OCI-LY7 (cell line): Measurements from ENCODE around the gene KRT3. TPM values are rescaled to one million over a fixed set of nuclear protein-coding genes. Genes with fewer than 3 reads are reported as not detected.

ENCODE experiments used
- BruUV-seq: library from RNA; stranded (reverse); fragments of 400-500 nt; replicated peaks from 2 replicates; lab custom pipeline; 2021; lab: Mats Ljungman, UMichigan
- CTCF ChIA-PET: fragments of 300-600 bp; sonication (Branson Sonifier 250); formaldehyde crosslinking; loops from one replicate; lab custom pipeline; 2022; ENCODE audit warnings: antibody characterized with exemption; ENCODE audit not compliant: unreplicated experiment; lab: Charles Lee
- POLR2A ChIA-PET: fragments of 300-600 bp; sonication (Branson Sonifier 250); formaldehyde crosslinking; loops from one replicate; lab custom pipeline; 2022; ENCODE audit warnings: antibody characterized with exemption; lab: Charles Lee
- DNase-seq: peaks from one replicate; pipeline ENCODE4 v3.0.0-alpha.2; 2015; ENCODE audit warnings: low spot score
- H2AFZ ChIP-seq: fragments of 200-600 bp; sonication (generic), shearing (Covaris generic); 2 replicates; pipeline ENCODE4 v1.6.1; 2014; ENCODE audit warnings: mild to moderate bottlenecking, antibody characterized with exemption, low read length, moderate library complexity
- H3K27ac ChIP-seq: fragments of 200-600 bp; sonication (generic); 2 replicates; pipeline ENCODE4 v1.5.1; 2014; ENCODE audit warnings: mixed run types, low read depth, mild to moderate bottlenecking, moderate library complexity, low read length, inconsistent platforms; ENCODE audit not compliant: poor library complexity, severe bottlenecking
- H3K36me3 ChIP-seq: fragments of 200-600 bp; sonication (generic); 2 replicates; pipeline ENCODE4 v1.6.1; 2014; ENCODE audit warnings: mild to moderate bottlenecking, antibody characterized with exemption, low read length, moderate library complexity, mixed read lengths; ENCODE audit not compliant: insufficient read depth
- H3K4me1 ChIP-seq: fragments of 200-600 bp; sonication (generic); 2 replicates; pipeline ENCODE4 v1.5.1; 2014; ENCODE audit warnings: mild to moderate bottlenecking, low read length; ENCODE audit not compliant: insufficient read depth, poor library complexity, severe bottlenecking
- H3K4me2 ChIP-seq: fragments of 200-600 bp; sonication (generic); 2 replicates; pipeline ENCODE4 v1.6.1; 2014; ENCODE audit warnings: mild to moderate bottlenecking, low read length
- H3K4me3 ChIP-seq: fragments of 200-600 bp; sonication (generic); 2 replicates; pipeline ENCODE4 v1.5.1; 2014; ENCODE audit warnings: mild to moderate bottlenecking, low read depth, low read length; ENCODE audit not compliant: poor library complexity, severe bottlenecking
- H3K79me2 ChIP-seq: fragments of 200-600 bp; sonication (generic); 2 replicates; pipeline ENCODE4 v1.6.1; 2016; ENCODE audit warnings: low read depth, mild to moderate bottlenecking, low read length, moderate library complexity, mixed read lengths; ENCODE audit not compliant: insufficient read depth
- H3K9me2 ChIP-seq: fragments of 200-600 bp; sonication (generic); 2 replicates; pipeline ENCODE4 v1.6.1; 2016; ENCODE audit warnings: mild to moderate bottlenecking, low read length, mixed read lengths; ENCODE audit not compliant: insufficient read depth
- H3K9me3 ChIP-seq: fragments of 200-600 bp; sonication (generic); 2 replicates; pipeline ENCODE4 v1.6.1; 2014; ENCODE audit warnings: mild to moderate bottlenecking, mixed run types, low read length, mixed read lengths
- H4K20me1 ChIP-seq: fragments of 200-600 bp; sonication (generic); 2 replicates; pipeline ENCODE4 v1.6.1; 2014; ENCODE audit warnings: mild to moderate bottlenecking, antibody characterized with exemption, low read length, moderate library complexity, mixed read lengths; ENCODE audit not compliant: insufficient read depth
- EZH2phosphoT487 ChIP-seq: fragments of 200-600 bp; sonication (generic); IDR thresholded peaks from 2 replicates; pipeline ENCODE4 v1.6.1; 2018; ENCODE audit warnings: low read depth, borderline replicate concordance, mild to moderate bottlenecking, mixed run types, antibody characterized with exemption, low read length, moderate library complexity, mixed read lengths
- intact Hi-C: fragments of 100-400 bp; cut with micrococcal nuclease; formaldehyde crosslinking; loops from one replicate; pipeline ENCODE4 v1.10.0; 2022; ENCODE audit not compliant: unreplicated experiment
- total RNA-seq, 2 experiments: library from RNA; depleted of rRNA in 1 of 2; stranded (reverse); fragments of >200 nt in 1 of 2; shearing (Covaris generic) in 1 of 2; gene quantifications; 2 replicates each; pipeline ENCODE4 v1.2.3, GENCODE V29; 2014 to 2022
- TF ChIP-seq, protein P1 (sequence below): fragments of 200-600 bp; sonication (generic); conservative IDR thresholded peaks from 2 replicates; pipeline ENCODE4 v1.5.1; 2014; ENCODE audit warnings: mild to moderate bottlenecking, antibody characterized with exemption, low read length, moderate library complexity, mixed read lengths

KRT3 gene
- total RNA-seq, 2 experiments from 2014 or later: not detected

DNA sequence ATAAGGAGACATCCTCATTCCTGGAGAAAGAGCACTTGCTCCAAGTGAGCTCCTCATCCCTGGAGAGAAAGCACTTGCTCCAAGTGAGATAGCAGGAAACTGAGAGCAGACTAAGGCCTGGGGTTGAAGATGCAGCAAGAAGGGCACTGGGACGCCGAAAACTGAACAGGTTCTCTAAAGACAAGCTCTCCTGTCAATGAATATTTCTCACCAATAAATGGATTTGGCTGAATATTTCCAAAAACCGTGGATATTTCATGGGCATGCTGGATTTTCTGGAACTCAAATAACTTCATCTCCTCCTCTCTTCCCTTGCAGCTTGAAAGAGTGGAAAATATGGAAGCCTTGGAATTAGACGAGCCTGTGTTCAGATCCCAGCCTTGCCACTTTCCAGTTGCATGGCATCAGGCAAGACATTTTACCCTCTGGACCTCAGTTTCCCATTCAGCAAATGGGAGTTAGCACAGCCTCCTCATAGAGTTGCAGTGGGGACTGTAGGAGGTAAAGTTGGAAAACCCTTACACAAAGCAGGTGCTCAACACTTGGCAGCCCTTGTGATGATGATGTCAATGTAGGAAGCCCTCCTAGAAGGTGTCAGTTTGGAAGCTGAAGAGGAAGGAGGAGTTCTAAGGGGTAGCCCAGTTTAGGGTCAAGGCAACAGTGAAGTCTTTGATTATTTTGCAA is 14.4 kb downstream of the KRT3 start:
- no peak overlapping the region for H3K27ac ChIP-seq
- intact Hi-C loops: no loop called here
- no peaks in the 10 kb centered on the region for H3K9me2 ChIP-seq
- no peak overlapping the region for H3K4me3 ChIP-seq
- H3K4me1 ChIP-seq: no peaks in the 10 kb centered on the region
- H2AFZ ChIP-seq: no peak overlapping the region
- no peak overlapping the region for H3K4me2 ChIP-seq
- no TSS peak for BruUV-seq
- no peaks in the 10 kb centered on the region; the same call in 1 of the 2 replicates for H4K20me1 ChIP-seq
- no peaks in the 10 kb centered on the region for H3K9me3 ChIP-seq
- H3K79me2 ChIP-seq: no peaks in the 10 kb centered on the region
- CTCF ChIA-PET: no interaction called here
- no peaks in the 10 kb centered on the region for H3K36me3 ChIP-seq
- DNase-seq: no peak
- TF ChIP-seq EZH2phosphoT487: no peak
- TF ChIP-seq, protein P1, sequence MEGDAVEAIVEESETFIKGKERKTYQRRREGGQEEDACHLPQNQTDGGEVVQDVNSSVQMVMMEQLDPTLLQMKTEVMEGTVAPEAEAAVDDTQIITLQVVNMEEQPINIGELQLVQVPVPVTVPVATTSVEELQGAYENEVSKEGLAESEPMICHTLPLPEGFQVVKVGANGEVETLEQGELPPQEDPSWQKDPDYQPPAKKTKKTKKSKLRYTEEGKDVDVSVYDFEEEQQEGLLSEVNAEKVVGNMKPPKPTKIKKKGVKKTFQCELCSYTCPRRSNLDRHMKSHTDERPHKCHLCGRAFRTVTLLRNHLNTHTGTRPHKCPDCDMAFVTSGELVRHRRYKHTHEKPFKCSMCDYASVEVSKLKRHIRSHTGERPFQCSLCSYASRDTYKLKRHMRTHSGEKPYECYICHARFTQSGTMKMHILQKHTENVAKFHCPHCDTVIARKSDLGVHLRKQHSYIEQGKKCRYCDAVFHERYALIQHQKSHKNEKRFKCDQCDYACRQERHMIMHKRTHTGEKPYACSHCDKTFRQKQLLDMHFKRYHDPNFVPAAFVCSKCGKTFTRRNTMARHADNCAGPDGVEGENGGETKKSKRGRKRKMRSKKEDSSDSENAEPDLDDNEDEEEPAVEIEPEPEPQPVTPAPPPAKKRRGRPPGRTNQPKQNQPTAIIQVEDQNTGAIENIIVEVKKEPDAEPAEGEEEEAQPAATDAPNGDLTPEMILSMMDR: no peak
- POLR2A ChIA-PET: interaction anchor here (0.5 to 1.0 kb wide), 2 partner anchors 211 to 447 kb away, joined by 3 read pairs; no protein-coding TSS in a partner anchor

DNA sequence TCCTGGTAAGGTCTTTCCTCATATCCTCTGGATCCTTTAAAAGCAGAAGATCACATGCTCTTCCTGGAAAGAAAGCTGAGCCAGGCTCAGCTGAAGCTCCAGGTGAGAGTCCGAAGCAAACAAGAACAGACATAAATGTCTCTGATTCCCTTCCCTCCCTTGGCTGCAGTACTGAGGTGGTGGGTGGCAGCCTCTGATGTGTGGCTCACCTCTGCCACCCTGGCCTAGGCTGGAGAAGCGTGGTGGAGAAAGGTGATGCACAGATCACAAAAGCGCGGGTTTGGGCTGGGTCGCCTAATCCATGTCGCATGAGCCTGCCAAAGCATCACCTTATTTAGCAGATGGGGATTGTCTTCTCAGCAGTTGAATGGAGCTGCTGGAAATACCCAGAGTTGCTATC is 16.0 kb downstream of the KRT3 start:
- no peaks in the 10 kb centered on the region for H3K4me1 ChIP-seq
- H3K4me2 ChIP-seq: no peak overlapping the region
- H4K20me1 ChIP-seq: no peaks in the 10 kb centered on the region; the same call in 1 of the 2 replicates
- TF ChIP-seq, protein P1: no peak
- no peak for TF ChIP-seq EZH2phosphoT487
- CTCF ChIA-PET: no interaction called here
- no peaks in the 10 kb centered on the region for H3K36me3 ChIP-seq
- POLR2A ChIA-PET: no interaction called here
- no peaks in the 10 kb centered on the region for H3K9me3 ChIP-seq
- DNase-seq: no peak
- intact Hi-C loops: no loop called here
- no peaks in the 10 kb centered on the region for H3K9me2 ChIP-seq
- no TSS peak for BruUV-seq
- no peaks in the 10 kb centered on the region for H3K79me2 ChIP-seq
- no peak overlapping the region for H2AFZ ChIP-seq
- no peak overlapping the region for H3K27ac ChIP-seq
- no peak overlapping the region for H3K4me3 ChIP-seq

DNA sequence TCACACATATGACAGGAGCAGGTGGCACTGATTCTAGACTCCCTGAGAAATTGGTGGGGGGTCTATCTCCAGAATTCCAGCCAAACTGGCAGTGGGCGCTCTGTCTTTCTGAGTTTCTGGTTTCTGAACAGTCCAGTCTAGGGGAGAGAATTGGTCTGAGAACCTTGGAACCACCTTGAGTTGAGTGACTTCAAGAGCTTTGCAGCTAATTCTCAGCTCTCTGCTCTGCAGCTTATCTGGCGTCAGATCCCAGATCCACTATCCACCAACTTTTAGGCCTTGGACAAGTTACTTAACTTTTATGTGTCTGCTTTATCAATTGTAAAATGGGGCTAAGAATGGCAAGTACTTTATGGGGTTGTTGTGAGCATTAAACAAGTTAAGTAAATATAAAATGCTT is 17.1 kb downstream of the KRT3 start:
- Histone ChIP-seq H4K20me1 (no peaks in the 10 kb centered on the region; the same call in 1 of the 2 replicates), H3K27ac (no peak overlapping the region), H2AFZ (no peak overlapping the region), H3K4me1 (no peaks in the 10 kb centered on the region), H3K9me2 (no peaks in the 10 kb centered on the region), H3K9me3 (no peaks in the 10 kb centered on the region), H3K4me2 (no peak overlapping the region), H3K4me3 (no peak overlapping the region), H3K36me3 (no peaks in the 10 kb centered on the region), H3K79me2 (no peaks in the 10 kb centered on the region)
- ChIA-PET CTCF (no interaction called here), POLR2A (interaction anchor here (0.6 kb wide), 1 partner anchor 176 kb away, joined by 6 read pairs; no protein-coding TSS in a partner anchor)
- BruUV-seq: no TSS peak
- DNase-seq: no peak
- no peak for TF ChIP-seq EZH2phosphoT487
- intact Hi-C loops: no loop called here
